Measurements from ENCODE around the gene MED13L.

DNA sequence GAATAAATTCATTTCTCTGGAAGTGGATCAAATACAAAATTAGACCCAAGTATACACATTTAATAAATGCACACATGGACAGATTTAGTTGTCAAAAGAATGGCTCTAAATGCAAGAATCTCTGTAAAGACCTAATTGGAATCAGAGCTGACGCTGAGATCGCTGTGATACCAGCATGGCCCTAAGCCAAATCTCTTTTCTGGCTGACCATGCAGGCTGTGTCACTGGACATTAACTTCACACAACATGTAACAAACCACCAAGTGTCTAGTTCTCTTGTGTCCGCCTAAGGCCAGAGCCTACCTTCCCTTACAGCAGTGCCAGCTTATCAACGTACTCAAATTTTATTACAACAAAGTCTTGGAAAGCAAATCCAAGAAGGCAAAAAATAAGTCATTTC is 127.5 kb downstream of the MED13L start:
- TF ChIP-seq, protein P1, sequence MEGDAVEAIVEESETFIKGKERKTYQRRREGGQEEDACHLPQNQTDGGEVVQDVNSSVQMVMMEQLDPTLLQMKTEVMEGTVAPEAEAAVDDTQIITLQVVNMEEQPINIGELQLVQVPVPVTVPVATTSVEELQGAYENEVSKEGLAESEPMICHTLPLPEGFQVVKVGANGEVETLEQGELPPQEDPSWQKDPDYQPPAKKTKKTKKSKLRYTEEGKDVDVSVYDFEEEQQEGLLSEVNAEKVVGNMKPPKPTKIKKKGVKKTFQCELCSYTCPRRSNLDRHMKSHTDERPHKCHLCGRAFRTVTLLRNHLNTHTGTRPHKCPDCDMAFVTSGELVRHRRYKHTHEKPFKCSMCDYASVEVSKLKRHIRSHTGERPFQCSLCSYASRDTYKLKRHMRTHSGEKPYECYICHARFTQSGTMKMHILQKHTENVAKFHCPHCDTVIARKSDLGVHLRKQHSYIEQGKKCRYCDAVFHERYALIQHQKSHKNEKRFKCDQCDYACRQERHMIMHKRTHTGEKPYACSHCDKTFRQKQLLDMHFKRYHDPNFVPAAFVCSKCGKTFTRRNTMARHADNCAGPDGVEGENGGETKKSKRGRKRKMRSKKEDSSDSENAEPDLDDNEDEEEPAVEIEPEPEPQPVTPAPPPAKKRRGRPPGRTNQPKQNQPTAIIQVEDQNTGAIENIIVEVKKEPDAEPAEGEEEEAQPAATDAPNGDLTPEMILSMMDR (IDR thresholded peaks at IDR 0.05; ENCODE audit: insufficient read depth, low read length, poor library complexity, severe bottlenecking): no peak
- no peak for TF ChIP-seq EZH2phosphoT487 (conservative IDR thresholded peaks at IDR 0.05; ENCODE audit: low read length)

All from SU-DHL-6 (cell line).